ENCODE results near the gene SIAH3. TPM values are rescaled to one million over a fixed set of nuclear protein-coding genes. Genes with fewer than 3 reads are reported as not detected.

SIAH3 gene
- total RNA-seq, 1 experiment from 2014 or later, result not detected

DNA sequence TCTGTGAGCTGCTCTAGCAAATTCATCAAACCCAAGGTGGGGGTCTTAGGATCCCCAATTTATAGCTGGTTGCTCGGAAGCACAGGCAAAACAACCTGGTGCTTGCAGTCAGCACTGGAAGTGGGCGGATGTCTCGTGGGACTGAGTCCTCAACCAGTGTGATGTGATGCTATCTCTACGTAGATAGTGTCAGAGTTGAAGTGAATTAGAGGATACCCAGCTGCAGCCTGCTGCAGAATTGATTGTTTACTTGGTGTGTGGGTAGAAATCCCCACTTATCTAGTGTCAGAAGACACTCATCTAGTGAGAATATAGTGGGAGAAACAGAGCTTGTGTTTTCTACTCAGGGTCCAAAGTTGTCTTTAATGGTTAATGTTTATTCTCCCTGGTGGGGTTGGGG is 86.1 kb downstream of the SIAH3 start:
- Mint-ChIP-seq H3K4me1 (peaks cover 27% of the 10 kb centered on the region in 2 experiments), H3K36me3 (ENCODE audit: insufficient read depth in 1 of 3, low read depth in 3 of 3) (no peaks in the 10 kb centered on the region), H3K4me3 (no peak overlapping the region), H3K9me3 (no peaks in the 10 kb centered on the region; a peak in 2 of 5 replicates), H3K27me3 (ENCODE audit: low read depth) (peaks cover 5% of the 10 kb centered on the region), H3K27ac (no peak overlapping the region)
- WGBS (ENCODE audit: extremely low coverage, insufficient read length, low lambda C conversion rate), result no CpG with 5 or more reads among the region's 4 CpGs
- Histone ChIP-seq H2BK15ac (ENCODE audit: low read depth, low read length) (no peak overlapping the region), H3K23ac (ENCODE audit: insufficient read length, low read depth, low read length) (no peak overlapping the region), H4K91ac (ENCODE audit: insufficient read length, low read depth, low read length) (no peak overlapping the region), H3K79me2 (ENCODE audit: insufficient read depth, low read length) (no peaks in the 10 kb centered on the region), H4K5ac (ENCODE audit: insufficient read length, low read depth, low read length) (no peak overlapping the region), H3K18ac (ENCODE audit: insufficient read length, low read depth, low read length) (no peak overlapping the region), H2AFZ (ENCODE audit: low read length) (no peak overlapping the region), H3K23me2 (ENCODE audit: insufficient read length, low read depth, low read length, poor library complexity, severe bottlenecking) (no peaks in the 10 kb centered on the region), H2BK20ac (ENCODE audit: low read depth, low read length, poor library complexity, severe bottlenecking) (no peak overlapping the region), H2BK120ac (ENCODE audit: low read depth, low read length, poor library complexity, severe bottlenecking) (no peak overlapping the region), H3K4me1 (ENCODE audit: insufficient read depth, low read length) (peaks cover 20% of the 10 kb centered on the region; the same call in 1 of the 2 replicates), H2BK12ac (ENCODE audit: insufficient read length, low read depth, low read length) (no peak overlapping the region), H4K20me1 (ENCODE audit: control insufficient read depth, insufficient read depth, insufficient read length) (no peaks in the 10 kb centered on the region), H3K79me1 (ENCODE audit: insufficient read depth, low read depth, low read length, poor library complexity, severe bottlenecking) (no peaks in the 10 kb centered on the region), H3K27me3 (ENCODE audit: insufficient read depth, low read length) (no peaks in the 10 kb centered on the region), H3T11ph (ENCODE audit: low read length) (no peak overlapping the region), H2AK5ac (ENCODE audit: insufficient read length, low read length) (no peak overlapping the region), H3K9ac (ENCODE audit: extremely low read depth, insufficient read length, low read length) (no peak overlapping the region), H3K56ac (ENCODE audit: insufficient read length, low read depth, low read length) (no peak overlapping the region), H4K8ac (replicated peaks; ENCODE audit: insufficient read length, low read depth, low read length) (no peak overlapping the region), H3K4me2 (ENCODE audit: insufficient read depth, insufficient read length, low read length) (no peak overlapping the region), H3K14ac (ENCODE audit: insufficient read depth, low read length) (no peak overlapping the region), H3K27ac (ENCODE audit: insufficient read length, low read depth, low read length) (no peak overlapping the region), H3K9me3 (ENCODE audit: control insufficient read depth, low read depth, low read length) (no peaks in the 10 kb centered on the region), H2BK5ac (ENCODE audit: insufficient read length, low read length) (no peak overlapping the region), H3K4ac (ENCODE audit: low read depth, low read length) (no peak overlapping the region)
- TF ChIP-seq, protein P1, sequence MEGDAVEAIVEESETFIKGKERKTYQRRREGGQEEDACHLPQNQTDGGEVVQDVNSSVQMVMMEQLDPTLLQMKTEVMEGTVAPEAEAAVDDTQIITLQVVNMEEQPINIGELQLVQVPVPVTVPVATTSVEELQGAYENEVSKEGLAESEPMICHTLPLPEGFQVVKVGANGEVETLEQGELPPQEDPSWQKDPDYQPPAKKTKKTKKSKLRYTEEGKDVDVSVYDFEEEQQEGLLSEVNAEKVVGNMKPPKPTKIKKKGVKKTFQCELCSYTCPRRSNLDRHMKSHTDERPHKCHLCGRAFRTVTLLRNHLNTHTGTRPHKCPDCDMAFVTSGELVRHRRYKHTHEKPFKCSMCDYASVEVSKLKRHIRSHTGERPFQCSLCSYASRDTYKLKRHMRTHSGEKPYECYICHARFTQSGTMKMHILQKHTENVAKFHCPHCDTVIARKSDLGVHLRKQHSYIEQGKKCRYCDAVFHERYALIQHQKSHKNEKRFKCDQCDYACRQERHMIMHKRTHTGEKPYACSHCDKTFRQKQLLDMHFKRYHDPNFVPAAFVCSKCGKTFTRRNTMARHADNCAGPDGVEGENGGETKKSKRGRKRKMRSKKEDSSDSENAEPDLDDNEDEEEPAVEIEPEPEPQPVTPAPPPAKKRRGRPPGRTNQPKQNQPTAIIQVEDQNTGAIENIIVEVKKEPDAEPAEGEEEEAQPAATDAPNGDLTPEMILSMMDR (conservative IDR thresholded peaks at IDR 0.05), result no peak
- DNase-seq, result no peak
